GM21381 (cell line): ENCODE measurements around the gene HSPA4L.

Source experiments
- ATAC-seq: cut with Tn5 transposase; IDR thresholded peaks from one replicate; pipeline ENCODE4 v1.9.1; 2021; ENCODE audit warnings: mild to moderate bottlenecking, moderate library complexity; ENCODE audit not compliant: unreplicated experiment

HSPA4L gene

GRCh38 chr4:127782275-127783025 is at the start of gene HSPA4L:
Gene HSPA4L (plus strand): TSS chr4:127782322. CDS start chr4:127782551, 229 bp downstream.
- peak; percentile 39 for ATAC-seq

GRCh38 chr4:127732623-127733328 is 49.3 kb upstream of the HSPA4L start:
- ATAC-seq = peak; percentile 74

- ATAC-seq = no peak
Observed at GRCh38 chr4:127734976-127735375, 47.1 kb upstream of the HSPA4L start.

GRCh38 chr4:127737295-127737694 is 44.8 kb upstream of the HSPA4L start:
- no peak for ATAC-seq

- no peak for ATAC-seq
Observed at GRCh38 chr4:127741247-127741646, 40.9 kb upstream of the HSPA4L start.

- ATAC-seq = no peak
Observed at GRCh38 chr4:127747883-127748282, 34.2 kb upstream of the HSPA4L start.

GRCh38 chr4:127748957-127749356 is 33.2 kb upstream of the HSPA4L start:
- ATAC-seq = no peak

- no peak for ATAC-seq
Observed at GRCh38 chr4:127756906-127757305, 25.2 kb upstream of the HSPA4L start.

- ATAC-seq = peak; percentile 79
Observed at GRCh38 chr4:127759228-127759820, 22.8 kb upstream of the HSPA4L start.

GRCh38 chr4:127759893-127760292 is 22.2 kb upstream of the HSPA4L start:
- ATAC-seq = no peak

- ATAC-seq = no peak
Observed at GRCh38 chr4:127771535-127772275, 10.4 kb upstream of the HSPA4L start.

- no peak for ATAC-seq
Observed at GRCh38 chr4:127772769-127773671, 9.1 kb upstream of the HSPA4L start.

GRCh38 chr4:127775843-127776242 is 6.3 kb upstream of the HSPA4L start:
- no peak for ATAC-seq

GRCh38 chr4:127776620-127777019 is 5.5 kb upstream of the HSPA4L start:
- no peak for ATAC-seq

GRCh38 chr4:127777487-127777886 is 4.6 kb upstream of the HSPA4L start:
- ATAC-seq = no peak

- ATAC-seq = no peak
Observed at GRCh38 chr4:127778102-127778501, 4.0 kb upstream of the HSPA4L start.

- no peak for ATAC-seq
Observed at GRCh38 chr4:127780598-127780997, 1.5 kb upstream of the HSPA4L start.

- ATAC-seq = peak; percentile 36
Observed at GRCh38 chr4:127781300-127782024, 660 bp upstream of the HSPA4L start.

- peak; percentile 73 for ATAC-seq
Observed at GRCh38 chr4:127782025-127782274, 172 bp upstream of the HSPA4L start.
